C4-2B (cell line): Measurements from ENCODE around the gene CAMKV.
"Not testable (repeated sequence)": the region's sequence is repeated elsewhere in the genome, so short reads cannot be mapped to it uniquely, and the experiment has no call there.

Source experiments
- H3K27ac ChIP-seq: fragments of 450-650 bp; 2 replicates; pipeline ENCODE4 v1.5.1; 2017
- ZFX ChIP-seq: fragments of 450-650 bp; IDR thresholded peaks from 2 replicates; pipeline ENCODE4 v1.6.1; 2017
- TF ChIP-seq, protein P1 (sequence below): fragments of 450-650 bp; conservative IDR thresholded peaks from 2 replicates; pipeline ENCODE4 v1.5.1; 2017; ENCODE audit warnings: mild to moderate bottlenecking

Gene CAMKV

GRCh38 chr3:49842843-49843517 is 26.7 kb downstream of the CAMKV start:
- TF ChIP-seq ZFX, result no peak
- TF ChIP-seq, protein P1, sequence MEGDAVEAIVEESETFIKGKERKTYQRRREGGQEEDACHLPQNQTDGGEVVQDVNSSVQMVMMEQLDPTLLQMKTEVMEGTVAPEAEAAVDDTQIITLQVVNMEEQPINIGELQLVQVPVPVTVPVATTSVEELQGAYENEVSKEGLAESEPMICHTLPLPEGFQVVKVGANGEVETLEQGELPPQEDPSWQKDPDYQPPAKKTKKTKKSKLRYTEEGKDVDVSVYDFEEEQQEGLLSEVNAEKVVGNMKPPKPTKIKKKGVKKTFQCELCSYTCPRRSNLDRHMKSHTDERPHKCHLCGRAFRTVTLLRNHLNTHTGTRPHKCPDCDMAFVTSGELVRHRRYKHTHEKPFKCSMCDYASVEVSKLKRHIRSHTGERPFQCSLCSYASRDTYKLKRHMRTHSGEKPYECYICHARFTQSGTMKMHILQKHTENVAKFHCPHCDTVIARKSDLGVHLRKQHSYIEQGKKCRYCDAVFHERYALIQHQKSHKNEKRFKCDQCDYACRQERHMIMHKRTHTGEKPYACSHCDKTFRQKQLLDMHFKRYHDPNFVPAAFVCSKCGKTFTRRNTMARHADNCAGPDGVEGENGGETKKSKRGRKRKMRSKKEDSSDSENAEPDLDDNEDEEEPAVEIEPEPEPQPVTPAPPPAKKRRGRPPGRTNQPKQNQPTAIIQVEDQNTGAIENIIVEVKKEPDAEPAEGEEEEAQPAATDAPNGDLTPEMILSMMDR, result no peak
- no peak overlapping the region for H3K27ac ChIP-seq

DNA sequence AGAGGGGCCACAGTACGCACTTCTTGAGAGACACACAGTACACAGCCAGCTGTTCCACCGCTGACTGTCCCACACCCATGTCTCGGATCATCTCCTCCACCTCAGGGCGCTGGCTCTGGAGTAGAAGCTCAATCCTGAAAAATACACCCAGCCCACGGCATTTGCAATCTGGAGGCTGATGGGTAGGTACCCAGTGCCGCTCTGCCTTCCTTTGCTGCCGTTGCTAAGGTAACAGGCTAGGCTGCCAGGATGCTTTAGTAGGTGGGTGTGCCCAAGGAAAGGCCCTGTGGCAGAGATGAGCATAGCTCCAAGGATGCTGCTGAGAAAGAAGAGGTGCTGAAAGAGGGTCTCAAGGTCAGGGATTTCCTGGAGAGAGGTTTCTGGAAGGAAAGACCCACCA is 27.9 kb downstream of the CAMKV start:
- H3K27ac ChIP-seq, result no peak overlapping the region
- TF ChIP-seq, protein P1, result no peak
- TF ChIP-seq ZFX, result no peak

GRCh38 chr3:49841126-49841696 is 28.5 kb downstream of the CAMKV start:
- TF ChIP-seq ZFX, result no peak
- TF ChIP-seq, protein P1, result no peak; the same call in 1 of the 2 replicates
- H3K27ac ChIP-seq, result no peak overlapping the region

DNA sequence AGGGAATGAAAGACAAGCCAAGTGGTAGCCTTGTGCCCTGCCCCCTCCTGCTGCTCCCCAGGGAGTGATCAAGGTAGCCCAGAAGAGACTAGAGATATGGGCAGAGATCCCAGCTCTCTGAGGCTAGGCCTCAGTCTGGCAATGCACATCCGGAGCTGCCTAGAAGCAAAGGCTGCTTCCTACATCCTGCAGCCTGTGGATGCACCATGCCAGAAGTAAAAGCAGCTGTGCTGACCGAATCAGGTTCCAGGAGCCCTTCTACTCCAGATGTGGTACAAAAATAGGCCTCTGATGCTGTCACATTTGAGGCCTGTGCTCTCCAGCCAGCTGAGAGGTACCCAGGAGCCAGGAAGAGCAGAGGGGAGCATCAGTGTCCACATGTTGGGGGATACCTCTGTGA is 29.3 kb downstream of the CAMKV start:
- H3K27ac ChIP-seq, result no peak overlapping the region
- TF ChIP-seq, protein P1, result no peak
- no peak for TF ChIP-seq ZFX

- TF ChIP-seq, protein P1, result peak; percentile 93
- no peak for TF ChIP-seq ZFX
- no peak overlapping the region for H3K27ac ChIP-seq
Observed at GRCh38 chr3:49839193-49839809, 30.4 kb downstream of the CAMKV start.

- no peak for TF ChIP-seq ZFX
- TF ChIP-seq, protein P1, result no peak
- no peak overlapping the region for H3K27ac ChIP-seq
Observed at GRCh38 chr3:49831341-49831740, 38.4 kb downstream of the CAMKV start.

GRCh38 chr3:49826016-49826415 is 43.7 kb downstream of the CAMKV start:
- no peak overlapping the region for H3K27ac ChIP-seq
- TF ChIP-seq, protein P1, result no peak
- TF ChIP-seq ZFX, result no peak

DNA sequence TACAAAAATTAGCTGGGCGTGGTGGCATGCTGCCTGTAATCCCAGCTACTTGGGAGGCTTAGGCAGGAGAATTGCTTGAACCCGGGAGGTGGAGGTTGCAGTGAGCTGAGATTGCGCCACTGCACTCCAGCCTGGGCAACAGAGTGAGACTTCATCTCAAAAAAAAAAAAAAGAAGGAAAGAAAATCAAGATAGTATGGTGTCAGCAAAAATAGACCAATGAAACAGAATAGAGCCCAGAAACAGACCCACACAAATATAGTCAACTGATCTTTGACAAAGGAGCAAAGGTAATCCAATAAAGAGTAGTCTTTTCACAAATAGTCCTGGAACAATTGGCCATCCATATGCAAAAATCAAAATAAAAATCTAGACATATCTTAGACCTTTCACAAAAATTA is 46.6 kb downstream of the CAMKV start:
- not testable (repeated sequence) for H3K27ac ChIP-seq
